Mucosa of descending colon (tissue), 3 donors: ENCODE measurements around the gene RGMB. TPM values are rescaled to one million over a fixed set of nuclear protein-coding genes. Genes with fewer than 3 reads are reported as not detected.

ENCODE experiments used
- ATAC-seq: fragments of 200-7000 bp; cut with Tn5 transposase; one replicate; pipeline ENCODE4 v1.9.1; 2020; ENCODE audit warnings: mild to moderate bottlenecking, moderate library complexity
- DNase-seq, 3 donors: peaks; one replicate each; pipeline ENCODE4 v3.0.0-alpha.2; 2020
- H3K36me3 ChIP-seq: fragments of 200-600 bp; one replicate; pipeline ENCODE4 v1.8.0; 2021; ENCODE audit warnings: low read depth, mild to moderate bottlenecking
- H3K4me1 ChIP-seq: fragments of 200-600 bp; one replicate; pipeline ENCODE4 v1.8.0; 2021; ENCODE audit warnings: low read depth, mild to moderate bottlenecking
- H3K4me3 ChIP-seq: fragments of 200-600 bp; one replicate; pipeline ENCODE4 v1.8.0; 2021; ENCODE audit warnings: mild to moderate bottlenecking
- H3K9me3 ChIP-seq: fragments of 200-600 bp; one replicate; pipeline ENCODE4 v1.8.0; 2021; ENCODE audit warnings: mild to moderate bottlenecking
- intact Hi-C, 2 donors: fragments of 100-400 bp; cut with DNase I in 1 of 2; cut with micrococcal nuclease in 1 of 2; formaldehyde crosslinking; loops; one replicate each; pipeline versions ENCODE4 v1.11.0 to v1.11.1; 2022; cut with DNase I, micrococcal nuclease
- total RNA-seq, 3 donors: library from RNA; stranded (reverse); fragmentation: NEBNext Ultra II Directional in 2 of 3; extraction: Animal tissue kit (Norgen Biotek cat#: 25700) in 2 of 3; gene quantifications; one replicate each; pipeline versions ENCODE4 v1.2.1 to v1.2.4, GENCODE V29; 2021 to 2023
- TF ChIP-seq, protein P1 (sequence below): fragments of 200-600 bp; IDR thresholded peaks from one replicate; pipeline ENCODE4 v1.8.0; 2022; ENCODE audit warnings: antibody characterized with exemption, mild to moderate bottlenecking
- donor health status: DM: no; HTN: no; CAD: no; lungs with moderate emphysema.
- donor health status: DM: no; HTN: no; CAD: no.
- donor health status: DM: no; HTN: yes; CAD: no.

The RGMB gene
- total RNA-seq, 3 donors from 2014 or later: 38.2 to 76.6 (median 60.7) TPM

DNA sequence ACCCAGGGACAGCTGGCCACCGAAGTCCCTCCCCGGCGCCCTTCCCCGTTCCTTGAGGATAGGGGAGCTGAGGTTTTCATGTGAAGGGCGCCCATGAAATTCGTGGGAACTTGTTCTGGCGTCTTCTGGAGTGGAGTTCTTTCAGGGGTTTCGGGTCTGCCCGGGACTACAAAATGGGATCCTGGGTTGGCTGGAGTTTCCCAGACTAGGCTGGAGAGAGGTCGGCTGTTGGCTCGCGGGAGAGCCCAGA lies 3.6 kb upstream of the RGMB start:
- intact Hi-C loops: no loop called here
- TF ChIP-seq, protein P1, sequence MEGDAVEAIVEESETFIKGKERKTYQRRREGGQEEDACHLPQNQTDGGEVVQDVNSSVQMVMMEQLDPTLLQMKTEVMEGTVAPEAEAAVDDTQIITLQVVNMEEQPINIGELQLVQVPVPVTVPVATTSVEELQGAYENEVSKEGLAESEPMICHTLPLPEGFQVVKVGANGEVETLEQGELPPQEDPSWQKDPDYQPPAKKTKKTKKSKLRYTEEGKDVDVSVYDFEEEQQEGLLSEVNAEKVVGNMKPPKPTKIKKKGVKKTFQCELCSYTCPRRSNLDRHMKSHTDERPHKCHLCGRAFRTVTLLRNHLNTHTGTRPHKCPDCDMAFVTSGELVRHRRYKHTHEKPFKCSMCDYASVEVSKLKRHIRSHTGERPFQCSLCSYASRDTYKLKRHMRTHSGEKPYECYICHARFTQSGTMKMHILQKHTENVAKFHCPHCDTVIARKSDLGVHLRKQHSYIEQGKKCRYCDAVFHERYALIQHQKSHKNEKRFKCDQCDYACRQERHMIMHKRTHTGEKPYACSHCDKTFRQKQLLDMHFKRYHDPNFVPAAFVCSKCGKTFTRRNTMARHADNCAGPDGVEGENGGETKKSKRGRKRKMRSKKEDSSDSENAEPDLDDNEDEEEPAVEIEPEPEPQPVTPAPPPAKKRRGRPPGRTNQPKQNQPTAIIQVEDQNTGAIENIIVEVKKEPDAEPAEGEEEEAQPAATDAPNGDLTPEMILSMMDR: no peak
- no peaks in the 10 kb centered on the region for H3K9me3 ChIP-seq
- ATAC-seq (no peak), DNase-seq (peak in 1 of 3 donors; percentile 57)
- H3K4me3 ChIP-seq: peak overlapping the region; percentile 44
- H3K36me3 ChIP-seq: no peaks in the 10 kb centered on the region
- peaks cover 10% of the 10 kb centered on the region for H3K4me1 ChIP-seq

DNA sequence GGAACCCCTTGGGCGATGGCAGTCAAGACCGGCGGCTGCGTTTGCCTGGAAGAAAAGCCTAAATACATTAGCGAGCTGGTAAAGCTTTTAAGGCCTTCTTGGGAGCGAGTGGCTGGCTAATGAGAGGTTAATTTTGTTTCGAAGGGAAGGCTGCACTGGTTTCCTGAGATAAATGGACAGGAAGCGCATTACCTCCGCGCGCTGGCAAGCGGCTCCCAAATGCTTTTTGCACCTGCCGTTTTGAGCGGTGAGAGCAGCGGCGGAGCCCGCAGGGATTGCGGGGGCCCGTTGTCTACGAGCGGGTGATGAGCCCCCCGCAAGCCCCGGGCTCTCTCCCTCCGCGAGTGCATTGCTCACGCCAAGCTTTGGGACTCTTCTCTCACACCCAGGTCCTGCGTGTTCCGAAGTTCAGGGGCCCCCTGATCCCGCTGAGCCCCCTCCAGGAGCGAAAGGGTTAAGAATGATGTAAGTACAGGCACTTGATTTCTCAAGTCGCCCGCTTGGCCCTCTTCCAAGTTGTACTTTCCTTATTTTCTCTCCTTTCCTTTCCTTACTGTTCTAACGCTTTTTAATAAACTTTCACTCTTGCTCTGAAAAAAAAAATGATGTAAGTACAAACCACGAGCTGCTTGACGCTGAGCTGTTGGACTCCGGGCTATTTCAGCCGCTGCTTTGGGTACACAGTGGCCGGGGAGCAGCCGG lies 3.1 kb upstream of the RGMB start:
- peak overlapping the region; percentile 44 for H3K4me3 ChIP-seq
- intact Hi-C loops: no loop called here
- DNase-seq: peak; percentile 59 to 81 (median 61)
- no peaks in the 10 kb centered on the region for H3K9me3 ChIP-seq
- TF ChIP-seq, protein P1: no peak
- H3K4me1 ChIP-seq: peaks cover 14% of the 10 kb centered on the region
- ATAC-seq: no peak
- no peaks in the 10 kb centered on the region for H3K36me3 ChIP-seq

DNA sequence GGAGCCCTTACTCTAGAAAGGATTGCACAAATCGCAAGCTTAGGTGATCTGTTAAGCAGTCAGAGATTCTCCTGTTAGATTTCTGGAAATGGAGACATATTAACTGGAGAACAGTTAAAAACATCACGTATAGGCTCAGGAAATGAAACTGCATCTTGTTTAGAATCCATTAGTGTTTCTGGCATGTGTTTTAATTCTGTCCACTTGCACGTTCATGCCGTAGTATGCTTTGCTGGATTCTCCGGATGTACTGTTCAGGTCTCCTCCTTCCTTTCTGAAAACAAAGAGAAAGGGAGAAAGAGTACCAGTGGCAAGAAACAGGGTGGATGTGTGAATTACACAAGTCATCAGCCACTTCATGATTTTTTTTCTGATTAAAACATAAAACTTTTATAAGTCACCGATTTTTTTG lies 2.5 kb upstream of the RGMB start:
- Histone ChIP-seq H3K4me3 (peak overlapping the region; percentile 23), H3K4me1 (peaks cover 15% of the 10 kb centered on the region), H3K36me3 (no peaks in the 10 kb centered on the region), H3K9me3 (no peaks in the 10 kb centered on the region)
- DNase-seq (no peak), ATAC-seq (no peak)
- TF ChIP-seq, protein P1: no peak
- intact Hi-C loops: no loop called here

DNA sequence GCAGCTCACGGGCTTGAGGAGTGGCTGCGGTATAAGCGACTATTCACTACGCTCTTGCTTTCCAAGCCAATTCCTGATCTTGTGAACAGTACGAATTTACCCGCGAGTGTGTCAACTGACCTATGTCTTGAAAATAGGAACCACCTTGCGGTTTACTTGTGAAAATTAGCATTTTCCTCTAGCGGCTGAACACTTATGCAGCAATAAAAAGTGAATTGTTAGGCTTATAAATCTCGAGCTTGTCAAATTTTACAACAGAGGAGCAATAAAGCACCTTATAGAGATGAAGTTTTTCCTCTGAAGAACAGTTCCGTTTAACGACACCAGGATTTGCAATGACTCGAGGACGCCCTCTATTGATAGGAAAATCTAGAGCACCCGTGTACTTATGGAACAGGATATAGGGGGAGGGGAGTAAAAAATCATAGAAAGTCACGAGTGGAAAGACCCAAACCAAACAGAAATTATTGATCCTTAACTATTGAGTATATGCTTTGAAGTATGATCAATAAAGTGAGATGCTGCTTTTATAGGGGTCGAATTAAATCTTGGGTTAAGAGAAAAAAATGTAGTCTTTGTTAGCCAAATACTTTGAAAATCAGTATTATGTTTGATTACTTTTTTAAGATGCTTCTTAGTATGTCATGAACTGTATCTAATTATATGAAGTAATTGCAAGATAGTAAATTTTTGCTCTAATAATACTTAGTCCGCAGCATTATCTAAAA lies 1.9 kb upstream of the RGMB start:
- peaks cover 15% of the 10 kb centered on the region for H3K4me1 ChIP-seq
- no peaks in the 10 kb centered on the region for H3K36me3 ChIP-seq
- H3K9me3 ChIP-seq: no peaks in the 10 kb centered on the region
- DNase-seq: peak in 2 of 3 donors; percentile 35 to 93
- ATAC-seq: peak; percentile 45
- H3K4me3 ChIP-seq: no peak overlapping the region
- TF ChIP-seq, protein P1: peak; percentile 81
- intact Hi-C loops: no loop called here

DNA sequence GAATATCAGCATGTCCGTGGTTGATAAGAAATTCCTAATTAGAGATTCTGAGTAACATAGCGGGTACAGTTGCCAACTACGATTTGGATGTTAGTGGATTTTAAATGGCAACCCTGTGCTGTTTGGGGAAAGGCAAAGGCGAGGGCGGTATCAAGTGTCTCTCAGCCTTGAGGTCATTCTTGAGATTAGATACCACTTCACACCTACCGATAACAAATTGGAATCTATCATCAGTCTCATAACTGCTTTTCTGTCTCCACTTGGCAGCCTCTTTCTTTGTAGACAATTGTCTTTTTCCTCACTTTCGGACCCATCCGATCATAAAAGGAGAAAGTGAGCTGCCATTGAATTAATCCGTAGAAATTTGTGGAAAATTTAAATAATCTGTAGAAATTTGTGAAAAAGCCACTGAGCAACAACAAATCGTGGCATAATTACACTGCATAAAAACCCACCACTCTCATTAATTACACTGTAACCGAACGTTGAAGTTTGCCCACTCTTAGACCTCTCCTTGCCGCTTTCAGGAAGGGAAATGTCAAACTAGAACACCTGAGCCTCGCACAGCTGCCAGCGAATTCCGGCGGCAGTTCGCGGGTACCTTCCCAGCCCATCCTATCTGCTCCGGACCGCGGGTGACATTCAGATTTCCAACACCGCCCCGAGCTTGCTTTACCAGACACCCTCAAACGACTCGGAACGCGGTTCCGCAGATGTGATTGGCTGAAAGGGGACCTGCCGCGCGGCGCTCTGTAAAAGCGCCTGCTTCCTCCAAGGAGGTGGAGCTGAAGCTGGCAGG lies 849 bp upstream of the RGMB start:
- DNase-seq (peak; percentile 84 to 90 (median 88)), ATAC-seq (peak; percentile 54)
- intact Hi-C loops: no loop called here
- no peaks in the 10 kb centered on the region for H3K9me3 ChIP-seq
- H3K36me3 ChIP-seq: no peaks in the 10 kb centered on the region
- H3K4me3 ChIP-seq: no peak overlapping the region
- H3K4me1 ChIP-seq: peaks cover 19% of the 10 kb centered on the region
- TF ChIP-seq, protein P1: no peak
